ENCODE results near the gene DPM2.

DNA sequence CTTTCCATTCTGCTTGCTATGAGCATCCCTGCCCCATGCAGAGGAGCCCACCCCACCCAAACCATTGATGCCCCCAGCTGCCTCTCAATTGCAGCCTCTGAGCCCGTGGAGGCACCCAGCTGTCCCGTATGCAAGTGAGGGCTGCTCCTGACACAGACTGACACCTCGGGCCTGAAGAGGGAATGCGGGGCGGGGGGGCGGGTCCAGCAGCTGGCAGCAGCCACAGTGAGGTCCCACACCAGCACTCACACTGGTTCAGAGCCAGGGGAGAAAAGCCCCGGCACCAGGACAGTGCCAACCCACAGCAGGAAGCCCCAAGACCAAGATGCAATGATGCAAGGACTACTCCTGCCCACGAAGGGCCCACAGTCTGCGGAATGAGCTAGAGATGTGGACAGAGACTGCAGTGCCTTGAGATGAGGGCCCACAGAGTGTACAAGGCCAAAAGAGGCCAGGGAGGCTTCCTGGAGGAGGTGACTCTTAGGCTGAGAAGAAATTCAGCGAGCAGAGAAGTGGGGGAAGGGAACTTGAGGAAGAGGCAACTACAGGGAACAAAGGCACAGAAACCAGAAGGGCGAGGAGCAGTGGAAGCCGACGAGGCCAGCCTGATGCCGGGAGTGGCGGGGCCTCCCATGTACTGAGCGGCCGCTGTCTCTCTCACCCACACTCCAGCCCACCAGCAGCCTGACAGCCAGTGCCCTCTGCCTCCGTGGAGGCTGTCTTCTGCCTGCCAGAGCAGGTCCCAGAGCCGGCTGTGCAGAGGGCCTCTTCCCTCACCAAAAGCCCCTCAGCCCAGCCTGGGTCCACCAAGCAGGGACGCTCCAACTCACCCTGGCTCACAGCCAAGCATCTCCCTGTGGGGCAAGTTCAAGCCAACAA, 33.9 kb upstream of the DPM2 start:
- TF ChIP-seq, protein P1, sequence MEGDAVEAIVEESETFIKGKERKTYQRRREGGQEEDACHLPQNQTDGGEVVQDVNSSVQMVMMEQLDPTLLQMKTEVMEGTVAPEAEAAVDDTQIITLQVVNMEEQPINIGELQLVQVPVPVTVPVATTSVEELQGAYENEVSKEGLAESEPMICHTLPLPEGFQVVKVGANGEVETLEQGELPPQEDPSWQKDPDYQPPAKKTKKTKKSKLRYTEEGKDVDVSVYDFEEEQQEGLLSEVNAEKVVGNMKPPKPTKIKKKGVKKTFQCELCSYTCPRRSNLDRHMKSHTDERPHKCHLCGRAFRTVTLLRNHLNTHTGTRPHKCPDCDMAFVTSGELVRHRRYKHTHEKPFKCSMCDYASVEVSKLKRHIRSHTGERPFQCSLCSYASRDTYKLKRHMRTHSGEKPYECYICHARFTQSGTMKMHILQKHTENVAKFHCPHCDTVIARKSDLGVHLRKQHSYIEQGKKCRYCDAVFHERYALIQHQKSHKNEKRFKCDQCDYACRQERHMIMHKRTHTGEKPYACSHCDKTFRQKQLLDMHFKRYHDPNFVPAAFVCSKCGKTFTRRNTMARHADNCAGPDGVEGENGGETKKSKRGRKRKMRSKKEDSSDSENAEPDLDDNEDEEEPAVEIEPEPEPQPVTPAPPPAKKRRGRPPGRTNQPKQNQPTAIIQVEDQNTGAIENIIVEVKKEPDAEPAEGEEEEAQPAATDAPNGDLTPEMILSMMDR (IDR thresholded peaks at IDR 0.05): no peak
- TF ChIP-seq POLR2A (IDR thresholded peaks at IDR 0.05): no peak
